ENCODE data around the gene PEF1.
A peak's percentile ranks its signal among the peaks of the same experiment; 100 is the strongest.

The PEF1 gene

DNA sequence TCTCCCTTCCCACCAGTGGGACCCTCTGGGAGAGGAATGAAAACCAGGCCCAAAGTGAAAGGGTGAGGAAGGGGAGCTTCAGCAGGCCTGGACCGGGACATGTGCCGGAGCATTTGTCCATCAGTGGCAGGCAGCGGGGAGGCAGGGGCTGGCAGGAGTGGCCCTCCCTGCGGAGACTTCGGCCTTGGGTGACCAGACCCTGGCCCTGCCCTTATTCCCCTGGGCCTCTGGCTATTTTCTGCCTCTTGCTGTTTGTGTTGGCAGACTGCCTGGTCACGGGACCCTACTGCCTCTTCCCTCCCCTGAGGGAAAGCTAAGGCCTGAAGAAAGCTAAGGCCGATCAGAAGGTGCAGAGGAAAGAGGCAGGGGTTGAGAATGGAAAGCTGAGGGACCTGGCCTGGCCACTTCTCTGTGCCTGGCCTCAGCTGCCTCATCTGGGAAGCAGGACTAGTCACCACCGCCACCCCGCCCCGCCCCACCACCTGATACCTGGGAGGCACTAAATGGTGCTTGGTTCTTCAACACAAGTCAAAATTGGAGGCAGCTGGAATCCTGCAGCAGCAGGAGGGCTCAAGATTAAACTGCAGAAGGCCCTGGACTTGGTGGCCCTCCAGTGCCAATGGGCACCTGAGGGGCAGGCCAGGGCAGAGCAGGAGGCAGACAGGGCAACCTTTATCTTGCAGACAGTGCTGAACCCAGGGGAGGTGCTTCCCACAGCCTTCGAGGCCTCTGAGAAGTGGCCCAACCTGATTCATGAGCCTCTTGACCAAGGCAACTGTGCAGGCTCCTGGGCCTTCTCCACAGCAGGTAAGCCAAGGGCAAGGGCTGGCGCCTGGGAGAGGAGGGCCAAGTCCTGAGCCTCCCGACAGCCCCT is 60.4 kb downstream of the PEF1 start:
- peak; percentile 71 to 86 for DNase-seq (ENCODE audit: low read depth in 2 of 2)
- TF ChIP-seq, protein P1, sequence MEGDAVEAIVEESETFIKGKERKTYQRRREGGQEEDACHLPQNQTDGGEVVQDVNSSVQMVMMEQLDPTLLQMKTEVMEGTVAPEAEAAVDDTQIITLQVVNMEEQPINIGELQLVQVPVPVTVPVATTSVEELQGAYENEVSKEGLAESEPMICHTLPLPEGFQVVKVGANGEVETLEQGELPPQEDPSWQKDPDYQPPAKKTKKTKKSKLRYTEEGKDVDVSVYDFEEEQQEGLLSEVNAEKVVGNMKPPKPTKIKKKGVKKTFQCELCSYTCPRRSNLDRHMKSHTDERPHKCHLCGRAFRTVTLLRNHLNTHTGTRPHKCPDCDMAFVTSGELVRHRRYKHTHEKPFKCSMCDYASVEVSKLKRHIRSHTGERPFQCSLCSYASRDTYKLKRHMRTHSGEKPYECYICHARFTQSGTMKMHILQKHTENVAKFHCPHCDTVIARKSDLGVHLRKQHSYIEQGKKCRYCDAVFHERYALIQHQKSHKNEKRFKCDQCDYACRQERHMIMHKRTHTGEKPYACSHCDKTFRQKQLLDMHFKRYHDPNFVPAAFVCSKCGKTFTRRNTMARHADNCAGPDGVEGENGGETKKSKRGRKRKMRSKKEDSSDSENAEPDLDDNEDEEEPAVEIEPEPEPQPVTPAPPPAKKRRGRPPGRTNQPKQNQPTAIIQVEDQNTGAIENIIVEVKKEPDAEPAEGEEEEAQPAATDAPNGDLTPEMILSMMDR (IDR thresholded peaks at IDR 0.05; ENCODE audit: low read depth, low read length): no peak
- no peak overlapping the region for H3K4me3 ChIP-seq (replicated peaks in 1 of 2; ENCODE audit: low read depth in 2 of 2, low read length in 2 of 2)

DNA sequence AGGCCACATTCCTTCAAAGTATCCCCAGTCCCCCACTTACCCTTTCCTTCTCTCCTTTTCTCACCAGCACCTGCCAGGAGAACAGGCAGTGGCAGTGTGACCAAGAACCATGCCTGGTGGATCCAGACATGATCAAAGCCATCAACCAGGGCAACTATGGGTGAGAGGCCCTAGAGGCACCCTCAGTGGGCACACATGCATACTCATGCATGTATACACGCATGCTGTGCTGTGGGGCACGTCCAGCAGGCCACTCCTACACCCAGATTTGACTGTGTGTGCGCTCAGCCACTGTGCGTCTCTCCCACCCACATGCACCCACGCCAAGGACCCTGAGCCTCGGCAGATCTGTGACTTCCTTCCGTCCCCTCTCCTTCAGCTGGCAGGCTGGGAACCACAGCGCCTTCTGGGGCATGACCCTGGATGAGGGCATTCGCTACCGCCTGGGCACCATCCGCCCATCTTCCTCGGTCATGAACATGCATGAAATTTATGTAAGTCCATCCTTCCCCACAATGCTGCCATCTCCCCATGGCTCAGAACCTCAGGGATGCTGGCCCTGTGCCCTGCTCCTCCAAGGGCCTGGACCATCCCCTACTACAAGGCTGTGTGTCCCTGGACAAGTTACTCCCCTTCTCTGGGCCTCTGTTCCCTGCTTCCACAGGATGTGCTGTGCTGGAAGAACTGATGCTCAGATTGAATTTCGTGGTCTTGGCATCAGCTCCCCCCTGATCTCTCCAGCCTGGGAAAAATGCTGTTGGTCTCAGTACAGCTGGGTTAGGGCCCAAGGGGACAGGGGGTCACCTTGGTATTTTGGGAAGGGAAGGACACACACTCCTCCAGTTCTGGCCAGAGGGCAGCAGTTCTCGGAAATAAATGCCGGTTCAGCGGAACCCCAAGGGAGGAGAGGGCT is 61.3 kb downstream of the PEF1 start:
- TF ChIP-seq, protein P1 (IDR thresholded peaks at IDR 0.05; ENCODE audit: low read depth, low read length): no peak
- no peak overlapping the region for H3K4me3 ChIP-seq (replicated peaks in 1 of 2; ENCODE audit: low read depth in 2 of 2, low read length in 2 of 2)
- DNase-seq (ENCODE audit: low read depth in 2 of 2): peak in 1 of 2 donors; percentile 61

DNA sequence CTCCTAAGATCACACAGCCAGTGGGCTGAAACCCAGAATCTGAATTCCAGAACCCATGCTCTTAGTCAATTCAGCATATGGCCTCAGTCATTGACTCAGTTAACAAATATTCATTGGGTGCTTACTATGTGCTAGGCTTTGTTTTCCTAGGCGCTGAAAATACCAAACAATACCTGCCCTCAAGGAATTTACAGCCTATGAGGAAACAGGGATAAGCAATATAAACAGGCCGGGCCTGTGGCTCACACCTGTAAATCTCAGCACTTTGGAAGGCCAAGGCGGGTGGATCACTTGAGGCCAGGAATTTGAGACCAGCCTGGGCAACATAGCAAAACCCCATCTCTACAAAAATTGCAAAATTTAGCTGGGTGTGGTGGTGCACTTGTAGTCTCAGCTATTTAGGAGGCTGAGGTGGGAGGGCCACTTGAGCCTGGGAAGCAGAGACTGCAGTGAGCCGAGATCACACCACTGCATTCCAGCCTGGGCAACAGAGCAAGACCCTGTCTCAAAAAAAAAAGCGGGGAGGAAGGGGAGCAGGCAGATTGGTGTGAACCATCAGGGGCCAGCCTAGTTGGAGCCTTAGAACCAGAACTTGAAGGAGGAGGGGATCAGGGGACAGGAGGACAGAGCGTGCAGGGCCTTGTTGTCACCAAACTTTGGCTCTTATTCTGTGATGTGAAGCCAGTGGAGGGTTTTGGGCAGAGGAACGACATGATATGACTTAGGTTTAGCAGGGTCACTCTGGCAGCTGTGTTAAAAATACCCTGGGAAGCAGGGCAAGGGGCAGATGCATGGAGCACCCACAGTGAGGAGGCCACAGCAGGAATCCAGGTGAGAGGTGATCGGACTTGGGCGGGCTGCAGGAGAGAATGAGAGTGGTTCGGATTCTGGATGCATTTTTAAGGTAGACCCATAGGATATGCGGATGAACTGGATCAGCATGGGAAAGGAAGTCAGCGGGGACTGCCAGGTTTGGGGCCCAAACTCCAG is 62.6 kb downstream of the PEF1 start:
- peak in 1 of 2 donors; percentile 64 for DNase-seq (ENCODE audit: low read depth in 2 of 2)
- no peak overlapping the region for H3K4me3 ChIP-seq (replicated peaks in 1 of 2; ENCODE audit: low read depth in 2 of 2, low read length in 2 of 2)
- TF ChIP-seq, protein P1 (IDR thresholded peaks at IDR 0.05; ENCODE audit: low read depth, low read length): no peak

DNA sequence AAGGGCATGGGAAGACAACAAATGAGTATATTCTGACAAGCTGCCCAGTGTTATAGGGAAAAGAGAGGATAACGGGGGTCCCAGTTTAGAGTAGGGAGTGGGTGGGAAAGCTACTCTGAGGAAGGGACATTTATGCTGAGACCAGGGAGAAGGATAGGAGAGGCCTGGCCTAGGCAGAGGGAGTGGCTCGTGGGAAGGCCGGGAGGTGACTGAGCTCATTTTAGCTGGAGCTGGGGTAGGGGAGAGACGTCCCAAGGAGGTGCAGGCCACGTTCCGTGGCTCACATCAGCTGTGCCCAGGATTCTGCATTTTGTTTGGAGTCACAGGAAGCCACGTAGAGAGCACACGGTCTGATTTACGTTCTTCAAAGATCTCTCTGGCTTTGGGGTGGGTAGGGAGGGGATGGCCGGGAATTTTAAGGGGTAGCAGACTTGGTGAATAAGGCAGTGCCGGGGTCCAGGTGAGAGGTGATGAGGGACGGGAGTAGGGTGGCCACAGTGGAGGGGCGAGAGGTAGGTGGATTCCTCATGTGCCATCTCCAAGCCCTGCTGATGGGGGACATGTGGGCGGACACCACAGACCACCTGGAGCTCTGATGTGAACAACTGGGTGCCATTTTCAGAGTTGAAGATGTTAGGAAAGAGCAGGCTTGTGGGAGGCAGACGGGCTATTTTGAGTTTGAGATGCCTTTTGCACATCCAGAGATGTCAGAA is 63.6 kb downstream of the PEF1 start:
- H3K4me3 ChIP-seq (replicated peaks in 1 of 2; ENCODE audit: low read depth in 2 of 2, low read length in 2 of 2): no peak overlapping the region
- TF ChIP-seq, protein P1 (IDR thresholded peaks at IDR 0.05; ENCODE audit: low read depth, low read length): no peak
- DNase-seq (ENCODE audit: low read depth in 2 of 2): no peak

DNA sequence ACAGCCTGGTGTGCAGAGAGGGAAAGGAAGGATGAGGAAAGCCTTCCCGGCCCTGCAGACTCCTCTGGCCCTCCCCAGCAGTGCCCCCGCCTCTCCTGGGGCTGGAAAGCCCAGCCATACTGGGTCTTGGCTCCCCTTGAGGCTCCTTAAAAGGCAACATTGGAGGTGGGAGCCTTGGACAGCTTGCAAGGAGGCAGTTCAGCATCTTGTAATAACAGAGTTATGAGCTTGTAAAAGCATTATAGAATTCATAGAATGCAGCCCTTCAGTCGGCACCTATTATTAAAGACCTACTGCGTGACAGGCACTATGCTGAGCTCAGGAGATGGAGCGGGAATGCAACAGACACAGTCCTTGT is 64.2 kb downstream of the PEF1 start:
- DNase-seq (ENCODE audit: low read depth in 2 of 2): peak; percentile 33 to 52
- TF ChIP-seq, protein P1 (IDR thresholded peaks at IDR 0.05; ENCODE audit: low read depth, low read length): no peak
- H3K4me3 ChIP-seq (replicated peaks in 1 of 2; ENCODE audit: low read depth in 2 of 2, low read length in 2 of 2): no peak overlapping the region
